PC-9 (cell line): ENCODE results near the gene NOX3. TPM values are rescaled to one million over a fixed set of nuclear protein-coding genes. Genes with fewer than 3 reads are reported as not detected.
"Not testable (repeated sequence)": the region's sequence is repeated elsewhere in the genome, so short reads cannot be mapped to it uniquely, and the experiment has no call there.

Experiments
- BruUV-seq: library from RNA; stranded (reverse); fragments of 400-500 nt; replicated peaks from 2 replicates; lab custom pipeline; 2021; lab: Mats Ljungman, UMichigan
- CTCF ChIA-PET: fragments of 300-600 bp; sonication (Branson Sonifier 250); formaldehyde crosslinking; loops from one replicate; lab custom pipeline; 2022; ENCODE audit warnings: antibody characterized with exemption; lab: Charles Lee
- POLR2A ChIA-PET: fragments of 300-600 bp; sonication (Branson Sonifier 250); formaldehyde crosslinking; loops from one replicate; lab custom pipeline; 2022; ENCODE audit warnings: antibody characterized with exemption; ENCODE audit not compliant: unreplicated experiment; lab: Charles Lee
- DNase-seq, 2 experiments: peaks; one replicate each; pipeline versions ENCODE4 v3.0.0 to v3.0.0-alpha.2; 2015 to 2022; ENCODE audit warnings: mixed read lengths in 1 of 2
- H2AFZ ChIP-seq: fragments of 200-600 bp; sonication (generic); 2 replicates; pipeline ENCODE4 v1.8.1; 2017; ENCODE audit warnings: antibody characterized with exemption
- H3F3A ChIP-seq: fragments of 200-600 bp; sonication (generic); 2 replicates; pipeline ENCODE4 v1.8.1; 2017; ENCODE audit warnings: antibody characterized with exemption, mild to moderate bottlenecking, low read depth; ENCODE audit not compliant: insufficient read depth
- H3K27ac ChIP-seq: fragments of 200-600 bp; sonication (generic); 2 replicates; pipeline ENCODE4 v1.6.1; 2016; ENCODE audit warnings: mixed run types
- H3K27me3 ChIP-seq: fragments of 200-600 bp; sonication (generic); 2 replicates; pipeline ENCODE4 v1.6.1; 2016; ENCODE audit warnings: low read depth, mixed run types; ENCODE audit not compliant: insufficient read depth
- H3K36me3 ChIP-seq: fragments of 200-600 bp; sonication (generic); 2 replicates; pipeline ENCODE4 v1.6.1; 2016; ENCODE audit warnings: low read depth, mixed run types
- H3K4me1 ChIP-seq: fragments of 200-600 bp; sonication (generic); replicated peaks from 2 replicates; pipeline ENCODE4 v1.6.1; 2016; ENCODE audit warnings: mixed run types; ENCODE audit not compliant: insufficient read depth
- H3K4me2 ChIP-seq: fragments of 200-600 bp; sonication (generic); 2 replicates; pipeline ENCODE4 v1.6.1; 2017; ENCODE audit warnings: mixed run types
- H3K4me3 ChIP-seq: fragments of 200-600 bp; sonication (generic); 2 replicates; pipeline ENCODE4 v1.6.1; 2016; ENCODE audit warnings: mixed run types
- H3K79me2 ChIP-seq: fragments of 200-600 bp; sonication (generic); 2 replicates; pipeline ENCODE4 v1.6.1; 2017; ENCODE audit warnings: low read depth, mixed run types
- H3K9me2 ChIP-seq: fragments of 200-600 bp; sonication (generic); 2 replicates; pipeline ENCODE4 v1.8.1; 2017; ENCODE audit warnings: mild to moderate bottlenecking; ENCODE audit not compliant: insufficient read depth
- H3K9me3 ChIP-seq: fragments of 200-600 bp; sonication (generic); 2 replicates; pipeline ENCODE4 v1.8.1; 2016; ENCODE audit warnings: low read depth; ENCODE audit not compliant: insufficient read depth
- H4K20me1 ChIP-seq: fragments of 200-600 bp; sonication (generic); 2 replicates; pipeline ENCODE4 v1.8.1; 2017; ENCODE audit not compliant: insufficient read depth
- CTCF ChIP-seq: fragments of 200-600 bp; sonication (generic); conservative IDR thresholded peaks from 2 replicates; pipeline ENCODE4 v1.6.1; 2017; ENCODE audit warnings: mixed run types, antibody characterized with exemption, mild to moderate bottlenecking, moderate library complexity
- EZH2 ChIP-seq: fragments of 200-600 bp; sonication (generic); IDR thresholded peaks from 2 replicates; pipeline ENCODE4 v1.8.0; 2017; ENCODE audit warnings: antibody characterized with exemption, low read depth
- intact Hi-C: fragments of 100-400 bp; cut with micrococcal nuclease; formaldehyde crosslinking; loops from one replicate; pipeline ENCODE4 v1.10.0; 2022; ENCODE audit not compliant: unreplicated experiment
- total RNA-seq: library from RNA; stranded (reverse); gene quantifications from 2 replicates; pipeline ENCODE4 v1.2.3, GENCODE V29; 2021

The NOX3 gene
- total RNA-seq, 1 experiment from 2014 or later = not detected

- H3K27me3 ChIP-seq = no peaks in the 10 kb centered on the region
- ChIA-PET CTCF (no interaction called here), POLR2A (no interaction called here)
- H3F3A ChIP-seq = peaks cover 22% of the 10 kb centered on the region
- no peak overlapping the region for H3K4me2 ChIP-seq
- intact Hi-C loops = no loop called here
- H4K20me1 ChIP-seq = no peaks in the 10 kb centered on the region
- peaks cover 4% of the 10 kb centered on the region; the same call in 1 of the 2 replicates for H3K9me3 ChIP-seq
- TF ChIP-seq CTCF (no peak), EZH2 (no peak)
- peaks cover 6% of the 10 kb centered on the region; the same call in 1 of the 2 replicates for H3K36me3 ChIP-seq
- no peak overlapping the region for H2AFZ ChIP-seq
- no peak overlapping the region for H3K4me3 ChIP-seq
- no peak for DNase-seq
- no TSS peak for BruUV-seq
- no peaks in the 10 kb centered on the region for H3K79me2 ChIP-seq
- peaks cover 35% of the 10 kb centered on the region for H3K4me1 ChIP-seq
- H3K9me2 ChIP-seq = no peaks in the 10 kb centered on the region
- no peak overlapping the region for H3K27ac ChIP-seq
These were observed 36.6 kb upstream of the NOX3 start for GRCh38 chr6:155492061-155492735.

GRCh38 chr6:155491421-155491820 is 35.8 kb upstream of the NOX3 start:
- Histone ChIP-seq H3K36me3 (peaks cover 6% of the 10 kb centered on the region; the same call in 1 of the 2 replicates), H3K9me3 (peaks cover 4% of the 10 kb centered on the region; the same call in 1 of the 2 replicates), H3K4me2 (no peak overlapping the region), H3K27me3 (no peaks in the 10 kb centered on the region), H2AFZ (no peak overlapping the region), H3K4me1 (peaks cover 35% of the 10 kb centered on the region), H3K9me2 (no peaks in the 10 kb centered on the region), H3F3A (peaks cover 22% of the 10 kb centered on the region), H3K4me3 (no peak overlapping the region), H4K20me1 (no peaks in the 10 kb centered on the region), H3K79me2 (no peaks in the 10 kb centered on the region), H3K27ac (no peak overlapping the region)
- POLR2A ChIA-PET = no interaction called here
- no peak for DNase-seq
- CTCF ChIA-PET = no interaction called here
- TF ChIP-seq EZH2 (no peak), CTCF (no peak)
- no TSS peak for BruUV-seq
- intact Hi-C loops = no loop called here

- H3K9me2 ChIP-seq, H4K20me1 ChIP-seq, H3K27me3 ChIP-seq, H3K9me3 ChIP-seq, H3K79me2 ChIP-seq, BruUV-seq, DNase-seq, H3K4me2 ChIP-seq, CTCF ChIA-PET, H3K27ac ChIP-seq, H3K4me3 ChIP-seq, H3F3A ChIP-seq, H3K36me3 ChIP-seq, H2AFZ ChIP-seq, intact Hi-C loops: not testable (repeated sequence)
- peaks cover 20% of the 10 kb centered on the region for H3K4me1 ChIP-seq
- POLR2A ChIA-PET = interaction anchor here (0.7 kb wide), 1 partner anchor 173 kb away, joined by 8 read pairs; no protein-coding TSS in a partner anchor
These were observed 32.6 kb upstream of the NOX3 start for GRCh38 chr6:155488197-155488596.
